ENCODE data around the gene SUSD4.
"Not testable (repeated sequence)": the region's sequence is repeated elsewhere in the genome, so short reads cannot be mapped to it uniquely, and the experiment has no call there.

SUSD4 gene

GRCh38 chr1:223402790-223403142 is 38.8 kb upstream of the SUSD4 start:
- TF ChIP-seq CTCF (conservative IDR thresholded peaks at IDR 0.05) = no peak
- no peak overlapping the region for H3K27ac ChIP-seq

- TF ChIP-seq CTCF (conservative IDR thresholded peaks at IDR 0.05) = no peak
- no peak overlapping the region for H3K27ac ChIP-seq
Measured at GRCh38 chr1:223401873-223402789, 38.2 kb upstream of the SUSD4 start.

- not testable (repeated sequence) for H3K27ac ChIP-seq
Measured at GRCh38 chr1:223399393-223399792, 35.4 kb upstream of the SUSD4 start.

- TF ChIP-seq CTCF (conservative IDR thresholded peaks at IDR 0.05) = no peak
- no peak overlapping the region for H3K27ac ChIP-seq
Measured at GRCh38 chr1:223394706-223395105, 30.7 kb upstream of the SUSD4 start.

- no peak for TF ChIP-seq CTCF (conservative IDR thresholded peaks at IDR 0.05)
- no peak overlapping the region for H3K27ac ChIP-seq
Measured at GRCh38 chr1:223394242-223394641, 30.3 kb upstream of the SUSD4 start.

- no peak within 1 kb of the TSS; the same call in 1 of the 2 replicates for H3K27ac ChIP-seq
- no peak for TF ChIP-seq CTCF (conservative IDR thresholded peaks at IDR 0.05)
Measured at GRCh38 chr1:223393275-223394214, 29.6 kb upstream of the SUSD4 start, which contains the start of gene CCDC185. Gene CCDC185, plus strand, starts transcription at chr1:223393415. Its CDS starts 61 bp downstream, at chr1:223393476.

- H3K27ac ChIP-seq = no peak overlapping the region
Measured at GRCh38 chr1:223390618-223391017, 26.6 kb upstream of the SUSD4 start.

More at GRCh38 chr1:223390618-223391017, 26.6 kb upstream of the SUSD4 start:
- no peak for TF ChIP-seq CTCF (conservative IDR thresholded peaks at IDR 0.05)
